HFF-Myc (cell line): ENCODE measurements around the gene CFAP300.

Source experiments
- DNase-seq: peaks from one replicate; pipeline ENCODE4 v3.0.0-alpha.2; 2011; ENCODE audit warnings: low read depth; ENCODE audit errors: extremely low read depth
- H3K4me3 ChIP-seq: replicated peaks from 2 replicates; pipeline ENCODE4 v1.5.1; 2011; ENCODE audit warnings: low read depth, mild to moderate bottlenecking, control low read depth, low read length
- CTCF ChIP-seq: IDR thresholded peaks from 2 replicates; pipeline ENCODE4 v1.5.1; 2012; ENCODE audit warnings: mild to moderate bottlenecking, low read depth, low read length, control low read depth; ENCODE audit errors: missing control alignments

Gene CFAP300

GRCh38 chr11:102046841-102047240 is 396 bp upstream of the CFAP300 start:
- peak overlapping the region; percentile 54 for H3K4me3 ChIP-seq
- DNase-seq: no peak

GRCh38 chr11:102050927-102051575 is 3.8 kb downstream of the CFAP300 start:
- no peak for TF ChIP-seq CTCF
- DNase-seq: no peak
- no peak overlapping the region for H3K4me3 ChIP-seq

More at GRCh38 chr11:102046841-102047240, 396 bp upstream of the CFAP300 start:
- no peak for TF ChIP-seq CTCF

- DNase-seq: no peak
- no peak overlapping the region for H3K4me3 ChIP-seq
- peak; percentile 14 for TF ChIP-seq CTCF
Measured at GRCh38 chr11:102061276-102061675, 14.0 kb downstream of the CFAP300 start.

GRCh38 chr11:102062106-102062505 is 14.9 kb downstream of the CFAP300 start:
- no peak overlapping the region for H3K4me3 ChIP-seq
- DNase-seq: no peak
- TF ChIP-seq CTCF: no peak

GRCh38 chr11:102064316-102064715 is 17.1 kb downstream of the CFAP300 start:
- no peak for TF ChIP-seq CTCF
- no peak for DNase-seq
- H3K4me3 ChIP-seq: no peak overlapping the region

- no peak for DNase-seq
- no peak for TF ChIP-seq CTCF
- H3K4me3 ChIP-seq: no peak overlapping the region
Measured at GRCh38 chr11:102070766-102071165, 23.5 kb downstream of the CFAP300 start.
